ENCODE measurements around the gene GMPS.
"Not testable (repeated sequence)": the region's sequence is repeated elsewhere in the genome, so short reads cannot be mapped to it uniquely, and the experiment has no call there.

Gene GMPS

GRCh38 chr3:155872904-155873646, 2.6 kb downstream of the GMPS start:
- no peak for DNase-seq

- DNase-seq = peak; percentile 47 to 72
Measured at GRCh38 chr3:155876037-155876436, 5.6 kb downstream of the GMPS start.

- DNase-seq = peak; percentile 47 to 66
Measured at GRCh38 chr3:155876503-155876902, 6.1 kb downstream of the GMPS start.

- DNase-seq = no peak
Measured at GRCh38 chr3:155880286-155880685, 9.8 kb downstream of the GMPS start.

- no peak for DNase-seq
Measured at GRCh38 chr3:155884292-155884691, 13.8 kb downstream of the GMPS start.

GRCh38 chr3:155885292-155885691, 14.8 kb downstream of the GMPS start:
- DNase-seq = no peak

GRCh38 chr3:155886348-155886747, 15.9 kb downstream of the GMPS start:
- DNase-seq = not testable (repeated sequence)

DNA sequence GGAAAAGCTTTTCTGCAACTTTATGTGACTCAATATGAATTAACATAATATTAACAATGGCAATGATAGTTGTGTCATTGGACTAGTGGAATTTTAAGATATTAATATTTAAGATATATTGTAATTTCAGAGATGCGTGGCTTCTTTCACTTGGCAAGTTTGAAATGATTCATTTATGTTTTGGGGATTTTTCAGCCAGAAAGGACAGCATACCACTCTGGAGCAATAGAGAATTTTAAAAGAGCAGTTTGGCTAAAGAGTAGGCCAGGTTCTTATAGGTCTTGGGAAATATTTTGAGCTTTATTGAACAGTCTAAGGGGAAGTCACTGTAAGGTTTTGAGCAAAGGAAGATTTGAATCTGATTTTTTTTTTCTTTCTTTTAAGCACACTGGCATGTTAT, 16.5 kb downstream of the GMPS start:
- DNase-seq = no peak

- DNase-seq = no peak
Measured at GRCh38 chr3:155889212-155889611, 18.8 kb downstream of the GMPS start.

- no peak for DNase-seq
Measured at GRCh38 chr3:155889952-155890351, 19.5 kb downstream of the GMPS start.

DNA sequence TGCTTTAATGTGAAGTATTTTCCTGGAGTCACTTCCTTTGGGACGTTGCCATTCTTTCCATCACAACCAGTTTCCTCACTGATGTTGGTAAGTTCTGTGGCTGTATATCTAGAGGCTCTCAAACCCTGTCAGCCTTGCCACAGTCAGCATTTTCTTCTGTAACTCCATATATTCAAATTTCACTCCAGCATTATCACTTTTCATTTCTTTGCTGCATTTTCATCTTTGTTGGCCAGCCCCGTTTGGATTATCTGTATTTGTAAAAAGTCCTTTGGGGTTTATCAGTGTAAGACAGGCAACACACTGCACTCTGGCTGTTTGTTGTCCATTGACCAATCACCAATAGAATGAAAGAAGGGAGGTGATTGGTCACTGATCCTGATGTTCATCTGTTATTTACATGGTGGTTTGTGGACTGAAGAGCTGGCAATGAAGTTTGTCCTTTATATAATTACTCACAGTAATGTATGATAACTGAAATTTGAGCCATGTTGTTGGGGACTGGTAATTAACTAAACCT, 20.3 kb downstream of the GMPS start:
- no peak for DNase-seq

- no peak for DNase-seq
Measured at GRCh38 chr3:155891321-155891720, 20.9 kb downstream of the GMPS start.

DNA sequence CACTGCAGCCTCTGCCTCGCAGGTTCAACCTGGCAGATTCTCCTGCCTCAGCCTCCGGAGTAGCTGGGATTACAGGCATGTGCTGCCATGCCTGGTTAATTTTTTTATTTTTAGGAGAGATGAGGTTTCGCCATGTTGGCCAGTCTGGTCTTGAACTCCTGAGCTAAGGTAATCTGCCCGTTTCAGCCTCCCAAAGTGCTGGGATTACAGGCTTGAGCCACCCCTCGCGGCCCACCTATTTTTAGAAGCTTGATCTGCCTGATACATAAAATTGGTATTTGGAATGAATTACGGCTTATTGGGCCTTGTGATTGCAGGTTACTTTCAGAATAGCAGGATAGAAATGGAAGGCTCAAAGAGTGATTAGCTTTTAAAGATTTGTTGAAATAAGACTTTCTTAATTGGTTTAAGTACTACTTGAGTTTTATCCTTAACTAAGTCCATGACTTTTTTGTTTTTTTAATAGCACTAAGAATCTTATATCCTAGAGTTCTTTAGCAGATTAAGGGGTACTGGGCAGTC, 25.0 kb downstream of the GMPS start:
- peak in 1 of 2 experiments; percentile 14 for DNase-seq

GRCh38 chr3:155906900-155907299, 36.5 kb downstream of the GMPS start:
- DNase-seq = no peak

DNA sequence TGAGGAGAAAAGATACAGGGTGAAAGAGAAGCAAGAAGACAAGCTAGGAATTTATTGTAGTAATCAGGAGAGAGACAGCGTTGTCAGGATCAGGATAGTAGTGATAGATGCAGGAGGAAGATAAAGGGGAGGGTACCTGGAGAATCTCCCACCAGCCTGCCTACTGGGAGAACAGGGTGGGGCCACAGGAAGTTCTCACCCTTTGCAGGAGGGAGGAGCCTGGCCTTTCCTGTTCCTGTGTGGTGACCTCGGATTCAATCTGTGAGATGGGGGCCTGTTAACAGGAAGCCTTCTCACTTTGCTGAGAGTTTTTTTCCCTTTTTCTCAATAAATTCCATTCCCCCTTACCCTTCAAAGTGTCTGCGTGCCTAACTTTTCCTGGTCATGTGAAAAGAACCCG, 37.6 kb downstream of the GMPS start:
- no peak for DNase-seq

DNA sequence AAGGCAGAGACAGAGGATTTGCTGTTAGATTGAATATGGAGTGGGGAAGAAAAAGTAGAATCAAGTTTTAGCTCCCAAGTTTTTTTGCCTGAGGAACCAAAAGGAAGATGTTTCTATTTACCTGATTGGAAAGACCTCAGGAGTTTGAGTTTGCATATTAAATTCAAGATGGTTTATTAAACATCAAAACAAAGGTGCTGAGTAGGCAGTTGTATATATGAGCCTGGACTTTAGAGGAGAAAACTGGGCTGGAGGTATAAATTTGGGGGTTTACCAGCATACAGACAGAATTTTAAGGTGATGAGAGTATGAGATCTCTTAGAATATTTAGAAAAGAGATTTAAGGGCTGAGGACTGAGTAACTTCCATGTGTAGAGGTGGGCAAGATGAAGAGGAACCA, 38.2 kb downstream of the GMPS start:
- DNase-seq = no peak

GRCh38 chr3:155912090-155912489, 41.6 kb downstream of the GMPS start:
- no peak for DNase-seq

GRCh38 chr3:155912579-155913190, 42.2 kb downstream of the GMPS start:
- no peak for DNase-seq

- no peak for DNase-seq
Measured at GRCh38 chr3:155917781-155918180, 47.3 kb downstream of the GMPS start.

DNA sequence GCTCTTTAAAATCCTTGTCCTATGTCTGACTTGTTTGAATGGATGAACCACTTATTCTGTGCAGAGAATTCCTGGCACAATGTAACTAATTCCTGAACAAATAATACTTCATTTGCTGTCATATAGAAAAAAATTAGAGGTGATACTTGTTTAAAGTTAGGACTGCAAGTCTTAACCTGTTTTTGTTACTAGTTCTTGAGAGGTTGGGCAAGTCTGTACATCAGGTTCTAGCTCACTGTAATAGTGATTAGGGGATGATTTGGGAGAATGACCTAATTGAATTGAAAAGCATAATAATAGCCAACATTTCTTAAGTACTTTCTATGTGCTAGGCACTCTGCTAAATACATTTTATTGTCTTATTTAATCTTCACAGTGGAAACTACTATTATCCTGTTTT, 49.3 kb downstream of the GMPS start:
- DNase-seq = no peak

GRCh38 chr3:155921486-155921885, 51.0 kb downstream of the GMPS start:
- DNase-seq = no peak

GRCh38 chr3:155934230-155934629, 63.8 kb downstream of the GMPS start:
- peak in 1 of 2 experiments; percentile 18 for DNase-seq

DNA sequence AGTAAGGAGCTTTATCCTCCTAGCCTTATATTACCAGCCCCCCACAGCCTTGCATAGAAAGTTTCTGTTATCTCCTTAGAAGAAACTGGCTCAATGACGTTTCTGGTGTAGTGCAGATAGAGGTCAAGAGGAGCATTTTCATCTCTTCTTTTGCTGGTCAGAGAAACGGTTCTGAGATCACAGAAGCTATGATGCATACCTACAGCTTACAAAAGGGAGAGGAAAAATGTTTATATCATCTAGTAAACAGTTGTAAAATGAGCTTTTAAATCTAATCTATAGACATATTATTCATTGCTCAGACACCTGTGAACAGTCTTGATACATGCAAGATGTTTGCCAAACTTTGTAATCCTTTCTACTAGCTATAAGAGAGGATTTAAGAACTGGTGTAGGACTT, 68.0 kb downstream of the GMPS start:
- no peak for DNase-seq

DNA sequence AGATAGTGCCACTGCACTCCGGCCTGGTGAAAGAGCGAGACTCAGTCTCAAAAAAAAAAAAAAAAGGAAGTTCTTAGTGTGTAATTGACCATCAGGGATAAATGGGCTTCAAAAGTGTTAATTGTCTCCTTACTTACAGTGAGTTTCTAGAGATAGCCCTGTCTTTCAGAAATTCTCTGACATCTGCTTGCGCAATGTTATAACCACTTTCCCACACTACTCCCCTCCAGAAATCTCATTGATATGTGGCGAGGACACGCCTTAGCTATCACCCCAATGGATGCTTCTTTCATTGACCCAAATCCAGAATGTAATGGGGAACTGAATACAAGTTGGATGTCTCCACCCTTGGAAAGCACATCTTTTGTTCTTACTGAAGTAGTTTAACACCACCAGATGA, 70.9 kb downstream of the GMPS start:
- no peak for DNase-seq

All from NCI-H524 (cell line).